HEK293 (cell line): ENCODE results near the gene LFNG.
A peak's percentile ranks its signal among the peaks of the same experiment; 100 is the strongest.

Source experiments
- CTCF ChIA-PET: fragments of 350-600 bp; formaldehyde crosslinking; extraction: SDS; loops from one replicate; lab custom pipeline; 2021; ENCODE audit warnings: antibody characterized with exemption; lab: Yijun Ruan, JAX
- POLR2A ChIA-PET: fragments of 300-600 bp; formaldehyde crosslinking; extraction: SDS; loops from one replicate; lab custom pipeline; 2020; ENCODE audit warnings: antibody characterized with exemption, inconsistent platforms; lab: Yijun Ruan, JAX
- H3K27ac ChIP-seq: fragments of 200-500 bp; sonication (Bioruptor generic); 2 replicates; pipeline ENCODE4 v1.5.1; 2014; ENCODE audit warnings: low read depth, low read length, control low read depth, inconsistent platforms; ENCODE audit errors: extremely low read depth
- H3K36me3 ChIP-seq, 2 experiments: fragments of 200-500 bp in 1 of 2; sonication (Bioruptor generic) in 1 of 2; 1 replicate in 1 of 2; 2 replicates in 1 of 2; pipeline ENCODE4 v1.5.1; 2014 to 2017; ENCODE audit warnings: inconsistent platforms in 2 of 2, low read length in 2 of 2; ENCODE audit not compliant: control insufficient read depth in 2 of 2, insufficient read depth in 1 of 2
- H3K4me1 ChIP-seq: fragments of 200-500 bp; sonication (Bioruptor generic); 2 replicates; pipeline ENCODE4 v1.5.1; 2014; ENCODE audit warnings: mild to moderate bottlenecking, low read length, inconsistent platforms; ENCODE audit not compliant: control insufficient read depth, insufficient read depth
- H3K4me3 ChIP-seq: 2 replicates; pipeline ENCODE4 v1.5.1; 2011; ENCODE audit warnings: low read depth, mild to moderate bottlenecking, control low read depth, low read length, moderate library complexity
- H3K9me3 ChIP-seq: fragments of 200-500 bp; sonication (Bioruptor generic); 2 replicates; pipeline ENCODE4 v1.5.1; 2014; ENCODE audit warnings: low read depth, low read length, inconsistent platforms; ENCODE audit not compliant: control insufficient read depth, insufficient read depth
- CTCF ChIP-seq: fragments of 450-650 bp; formaldehyde crosslinking; IDR thresholded peaks from 2 replicates; pipeline ENCODE4 v1.5.1; 2016; ENCODE audit warnings: missing biosample characterization, missing genetic modification characterization
- GLIS1 ChIP-seq: fragments of 450-650 bp; formaldehyde crosslinking; IDR thresholded peaks from 2 replicates; pipeline ENCODE4 v1.5.1; 2016; ENCODE audit warnings: missing biosample characterization, missing genetic modification characterization
- KLF1 ChIP-seq: fragments of 450-650 bp; formaldehyde crosslinking; IDR thresholded peaks from 2 replicates; pipeline ENCODE4 v1.5.1; 2016; ENCODE audit warnings: missing biosample characterization, missing genetic modification characterization
- KLF17 ChIP-seq: fragments of 450-650 bp; formaldehyde crosslinking; IDR thresholded peaks from 2 replicates; pipeline ENCODE4 v1.5.1; 2016; ENCODE audit warnings: missing biosample characterization, missing genetic modification characterization
- KLF8 ChIP-seq: fragments of 450-650 bp; formaldehyde crosslinking; IDR thresholded peaks from 2 replicates; pipeline ENCODE4 v1.5.1; 2016; ENCODE audit warnings: missing biosample characterization, missing genetic modification characterization
- OSR2 ChIP-seq: fragments of 450-650 bp; formaldehyde crosslinking; IDR thresholded peaks from 2 replicates; pipeline ENCODE4 v1.5.1; 2016; ENCODE audit warnings: missing biosample characterization, missing genetic modification characterization
- SCRT1 ChIP-seq: fragments of 450-650 bp; formaldehyde crosslinking; IDR thresholded peaks from 2 replicates; pipeline ENCODE4 v1.5.1; 2016; ENCODE audit warnings: missing biosample characterization, missing genetic modification characterization, borderline replicate concordance
- SCRT2 ChIP-seq: fragments of 450-650 bp; formaldehyde crosslinking; IDR thresholded peaks from 2 replicates; pipeline ENCODE4 v1.5.1; 2016; ENCODE audit warnings: missing biosample characterization, missing genetic modification characterization
- SP2 ChIP-seq: fragments of 450-650 bp; formaldehyde crosslinking; IDR thresholded peaks from 2 replicates; pipeline ENCODE4 v1.5.1; 2016; ENCODE audit warnings: missing biosample characterization, missing genetic modification characterization
- SP7 ChIP-seq: fragments of 450-650 bp; formaldehyde crosslinking; IDR thresholded peaks from 2 replicates; pipeline ENCODE4 v1.5.1; 2016; ENCODE audit warnings: missing biosample characterization, missing genetic modification characterization
- TRIM28 ChIP-seq: IDR thresholded peaks from 2 replicates; pipeline ENCODE4 v1.6.1; 2011; ENCODE audit warnings: low read length, control low read depth, borderline replicate concordance
- ZFHX2 ChIP-seq: fragments of 450-650 bp; formaldehyde crosslinking; conservative IDR thresholded peaks from 2 replicates; pipeline ENCODE4 v1.5.1; 2016; ENCODE audit warnings: missing biosample characterization, missing genetic modification characterization
- ZFP69B ChIP-seq: fragments of 450-650 bp; formaldehyde crosslinking; IDR thresholded peaks from 2 replicates; pipeline ENCODE4 v1.5.1; 2016; ENCODE audit warnings: missing biosample characterization, missing genetic modification characterization
- ZIC2 ChIP-seq: fragments of 450-650 bp; formaldehyde crosslinking; IDR thresholded peaks from 2 replicates; pipeline ENCODE4 v1.5.1; 2016; ENCODE audit warnings: missing biosample characterization, missing genetic modification characterization
- ZNF112 ChIP-seq: fragments of 450-650 bp; formaldehyde crosslinking; IDR thresholded peaks from 2 replicates; pipeline ENCODE4 v1.5.0; 2017; ENCODE audit warnings: missing biosample characterization, missing genetic modification characterization
- ZNF26 ChIP-seq: fragments of 450-650 bp; formaldehyde crosslinking; IDR thresholded peaks from 2 replicates; pipeline ENCODE4 v1.5.1; 2016; ENCODE audit warnings: missing biosample characterization, missing genetic modification characterization
- ZNF341 ChIP-seq: fragments of 450-650 bp; formaldehyde crosslinking; IDR thresholded peaks from 2 replicates; pipeline ENCODE4; 2016; ENCODE audit warnings: low read depth, missing biosample characterization, missing genetic modification characterization
- ZNF423 ChIP-seq: fragments of 450-650 bp; formaldehyde crosslinking; IDR thresholded peaks from 2 replicates; pipeline ENCODE4 v1.5.1; 2016; ENCODE audit warnings: missing biosample characterization, missing genetic modification characterization
- ZNF449 ChIP-seq: fragments of 450-650 bp; formaldehyde crosslinking; IDR thresholded peaks from 2 replicates; pipeline ENCODE4 v1.5.1; 2017; ENCODE audit warnings: missing biosample characterization, mild to moderate bottlenecking, missing genetic modification characterization, moderate library complexity
- ZNF600 ChIP-seq: fragments of 450-650 bp; formaldehyde crosslinking; IDR thresholded peaks from 2 replicates; pipeline ENCODE4 v1.5.1; 2016; ENCODE audit warnings: missing biosample characterization, missing genetic modification characterization
- ZNF830 ChIP-seq: fragments of 450-650 bp; IDR thresholded peaks from 2 replicates; pipeline ENCODE4 v1.5.0; 2018; ENCODE audit warnings: missing biosample characterization, missing genetic modification characterization, low read depth, mild to moderate bottlenecking, moderate library complexity
- TF ChIP-seq, protein P1 (sequence below): fragments of 450-650 bp; formaldehyde crosslinking; IDR thresholded peaks from 2 replicates; pipeline ENCODE4 v1.5.1; 2017; ENCODE audit warnings: missing biosample characterization, missing genetic modification characterization

LFNG gene

DNA sequence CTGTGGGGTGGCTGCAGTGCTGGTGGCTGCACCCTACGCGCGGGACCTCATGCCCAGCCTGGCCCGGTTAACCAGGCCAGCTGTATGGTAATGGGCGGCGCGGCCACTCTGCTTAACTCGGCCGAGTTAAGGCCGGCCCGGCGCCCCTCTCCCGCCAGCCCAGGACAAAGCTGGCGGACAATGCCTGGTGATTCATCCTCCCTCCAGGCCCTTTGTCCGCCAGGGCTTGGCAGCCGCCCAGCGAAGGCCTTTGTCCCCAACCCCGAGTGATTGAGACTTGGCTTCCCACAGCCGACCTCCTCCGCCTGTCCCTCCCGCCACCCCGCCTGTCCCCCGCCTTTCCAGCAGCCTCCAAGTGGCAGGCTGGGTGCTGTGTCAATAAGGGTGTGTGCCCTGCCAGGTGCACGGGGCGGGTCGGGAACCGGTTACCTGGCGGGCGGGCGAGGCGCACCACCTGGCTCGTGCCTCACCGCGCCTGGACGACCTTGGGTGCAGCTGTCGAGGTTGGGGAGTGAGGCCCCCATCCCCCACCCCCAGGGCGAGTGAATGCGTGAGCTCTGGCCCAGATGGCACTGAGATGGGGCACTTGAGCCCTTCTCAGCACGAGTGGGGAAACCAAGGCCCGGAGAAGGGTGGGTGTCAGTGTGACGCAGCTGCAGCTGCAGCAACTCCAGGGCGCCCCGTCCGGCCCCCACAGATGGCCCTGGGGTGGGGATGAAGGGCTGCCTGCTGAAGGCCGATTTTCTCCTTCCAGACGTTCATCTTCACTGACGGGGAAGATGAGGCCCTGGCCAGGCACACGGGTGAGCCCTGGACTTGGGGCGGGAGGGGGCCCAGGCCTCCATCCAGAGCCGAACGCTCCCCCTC, 4.6 kb downstream of the LFNG start (continued):
- 0 out of 2 replicates have a peak, but pooled peaks have one; percentile 10 for TF ChIP-seq SP2
- no peak for TF ChIP-seq ZNF830
- no peak for TF ChIP-seq ZNF26 (tag by site-specific recombination)
- peak; percentile 54 for TF ChIP-seq SP7 (tag by site-specific recombination)

DNA sequence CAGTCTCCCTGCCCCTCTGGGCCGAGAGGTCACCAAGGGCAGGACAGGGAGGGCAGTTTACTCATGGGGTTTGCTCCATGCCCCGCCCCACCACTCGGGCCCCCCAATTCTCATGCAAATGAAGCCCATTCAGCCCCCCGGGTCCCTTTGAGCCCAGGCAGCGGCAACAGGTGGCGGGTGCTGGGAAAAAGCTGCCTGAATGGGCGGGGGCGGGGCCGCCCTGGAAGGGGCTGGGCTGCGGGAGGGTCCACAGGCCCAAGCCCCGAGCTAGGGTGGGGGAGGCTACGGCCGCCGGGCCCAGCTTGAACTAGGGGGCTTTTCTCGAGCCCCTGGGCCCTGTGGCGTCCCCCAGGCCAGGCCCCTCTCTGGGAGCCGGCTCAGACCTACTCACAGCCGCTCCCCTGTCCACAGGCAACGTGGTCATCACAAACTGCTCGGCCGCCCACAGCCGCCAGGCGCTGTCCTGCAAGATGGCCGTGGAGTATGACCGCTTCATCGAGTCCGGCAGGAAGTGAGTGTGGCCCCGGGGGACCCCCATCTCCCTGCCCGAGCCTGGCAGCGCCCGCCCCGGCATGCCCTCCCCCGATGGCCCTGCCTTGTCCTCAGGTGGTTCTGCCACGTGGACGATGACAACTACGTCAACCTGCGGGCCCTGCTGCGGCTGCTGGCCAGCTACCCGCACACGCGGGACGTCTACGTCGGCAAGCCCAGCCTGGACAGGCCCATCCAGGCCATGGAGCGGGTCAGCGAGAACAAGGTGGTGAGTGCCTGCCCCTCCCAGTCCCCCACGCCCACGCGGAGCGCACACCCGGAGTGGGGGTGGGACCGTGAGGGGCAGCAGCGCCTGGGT, 5.5 kb downstream of the LFNG start:
- CTCF ChIA-PET: no interaction called here
- H3K4me1 ChIP-seq: peaks cover 11% of the 10 kb centered on the region
- no peaks in the 10 kb centered on the region for H3K36me3 ChIP-seq

GRCh38 chr7:2525658-2526630, 6.4 kb downstream of the LFNG start:
- H3K36me3 ChIP-seq: no peaks in the 10 kb centered on the region
- POLR2A ChIA-PET: no interaction called here
- H3K27ac ChIP-seq: no peak overlapping the region
- peaks cover 7% of the 10 kb centered on the region for H3K4me1 ChIP-seq
- no peak overlapping the region for H3K4me3 ChIP-seq
- CTCF ChIA-PET: no interaction called here
- H3K9me3 ChIP-seq: no peaks in the 10 kb centered on the region
- TF ChIP-seq OSR2: peak; percentile 15; the same call in 1 of the 2 replicates
- peak; percentile 63; the same call in 1 of the 2 replicates for TF ChIP-seq KLF17 (tag by site-specific recombination)
- TF ChIP-seq GLIS1: peak; percentile 89
- peak; percentile 19; the same call in 1 of the 2 replicates for TF ChIP-seq ZNF341 (tag by site-specific recombination)
- TF ChIP-seq ZNF112 (tag by site-specific recombination): no peak
- TF ChIP-seq ZNF423 (tag by site-specific recombination): 0 out of 2 replicates have a peak, but pooled peaks have one; percentile 46
- TF ChIP-seq ZFP69B (tag by site-specific recombination): peak; percentile 95
- TF ChIP-seq ZIC2 (tag by site-specific recombination): peak; percentile 91
- peak; percentile 52; the same call in 1 of the 2 replicates for TF ChIP-seq KLF8 (tag by site-specific recombination)
- peak; percentile 75 for TF ChIP-seq CTCF (tag by site-specific recombination)
- TF ChIP-seq ZNF600 (tag by site-specific recombination): peak; percentile 81

More for the DNA sequence above, 5.5 kb downstream of the LFNG start:
- no peaks in the 10 kb centered on the region for H3K9me3 ChIP-seq
- no peak overlapping the region for H3K27ac ChIP-seq
- POLR2A ChIA-PET: no interaction called here
- peak; percentile 56 for TF ChIP-seq ZFHX2
- 0 out of 2 replicates have a peak, but pooled peaks have one; percentile 12 for TF ChIP-seq SCRT1 (tag by site-specific recombination)
- peak; percentile 77 for TF ChIP-seq KLF1 (tag by site-specific recombination)
- peak; percentile 56; the same call in 1 of the 2 replicates for TF ChIP-seq ZNF449 (tag by site-specific recombination)
- no peak for TF ChIP-seq TRIM28
- TF ChIP-seq KLF8 (tag by site-specific recombination): 0 out of 2 replicates have a peak, but pooled peaks have one; percentile 20
- TF ChIP-seq, protein P1, sequence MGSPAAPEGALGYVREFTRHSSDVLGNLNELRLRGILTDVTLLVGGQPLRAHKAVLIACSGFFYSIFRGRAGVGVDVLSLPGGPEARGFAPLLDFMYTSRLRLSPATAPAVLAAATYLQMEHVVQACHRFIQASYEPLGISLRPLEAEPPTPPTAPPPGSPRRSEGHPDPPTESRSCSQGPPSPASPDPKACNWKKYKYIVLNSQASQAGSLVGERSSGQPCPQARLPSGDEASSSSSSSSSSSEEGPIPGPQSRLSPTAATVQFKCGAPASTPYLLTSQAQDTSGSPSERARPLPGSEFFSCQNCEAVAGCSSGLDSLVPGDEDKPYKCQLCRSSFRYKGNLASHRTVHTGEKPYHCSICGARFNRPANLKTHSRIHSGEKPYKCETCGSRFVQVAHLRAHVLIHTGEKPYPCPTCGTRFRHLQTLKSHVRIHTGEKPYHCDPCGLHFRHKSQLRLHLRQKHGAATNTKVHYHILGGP: no peak
- peak; percentile 74 for TF ChIP-seq SCRT2
- H3K4me3 ChIP-seq: no peak overlapping the region
